RWPE1 (cell line): ENCODE results near the gene CA12.
"Not testable (repeated sequence)": the region's sequence is repeated elsewhere in the genome, so short reads cannot be mapped to it uniquely, and the experiment has no call there.

Experiments
- CTCF ChIA-PET: fragments of 350-600 bp; sonication (Branson Sonifier 250); formaldehyde crosslinking; extraction: SDS; loops from one replicate; lab custom pipeline; 2021; lab: Yijun Ruan, JAX
- POLR2A ChIA-PET: fragments of 400-600 bp; formaldehyde crosslinking; extraction: SDS; loops from one replicate; lab custom pipeline; 2020; ENCODE audit warnings: antibody characterized with exemption; ENCODE audit not compliant: low non-redundant PET; lab: Yijun Ruan, JAX
- DNase-seq: peaks from one replicate; pipeline ENCODE4 v3.0.0; 2012; ENCODE audit warnings: low spot score
- H3K27ac ChIP-seq: fragments of 450-650 bp; 2 replicates; pipeline ENCODE4 v1.5.1; 2017
- CTCF ChIP-seq: fragments of 450-650 bp; conservative IDR thresholded peaks from 2 replicates; pipeline ENCODE4 v1.5.1; 2017; ENCODE audit warnings: low read depth, mild to moderate bottlenecking

The CA12 gene

DNA sequence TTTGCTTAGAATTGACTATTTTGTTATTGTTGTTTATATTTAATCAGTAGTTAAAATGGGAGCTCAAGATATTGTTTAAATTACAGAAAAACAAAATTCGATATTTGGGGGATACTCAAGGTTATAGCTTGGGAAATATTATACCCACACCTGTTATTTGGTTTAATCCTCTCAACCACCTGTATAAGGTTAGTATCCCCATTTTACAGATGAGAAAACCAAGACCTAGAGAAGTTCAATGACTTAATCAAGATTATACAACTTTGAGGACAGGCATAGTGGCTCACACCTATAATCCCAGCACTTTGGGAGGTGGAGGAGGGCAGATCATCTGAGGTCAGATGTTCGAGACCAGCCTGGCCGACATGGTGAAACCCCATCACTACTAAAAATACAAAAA lies 39.8 kb upstream of the CA12 start:
- CTCF ChIA-PET = interaction anchor here (0.7 kb wide), 1 partner anchor 1419 kb away, joined by 5 read pairs; no protein-coding TSS in a partner anchor
- no peak for TF ChIP-seq CTCF
- POLR2A ChIA-PET = no interaction called here
- no peak overlapping the region for H3K27ac ChIP-seq
- DNase-seq = no peak

GRCh38 chr15:63420333-63420747 lies 38.7 kb upstream of the CA12 start:
- H3K27ac ChIP-seq = no peak overlapping the region
- CTCF ChIA-PET = interaction anchor here (0.6 kb wide), 2 partner anchors 22 to 29 kb away, joined by 3 read pairs; no protein-coding TSS in a partner anchor

DNA sequence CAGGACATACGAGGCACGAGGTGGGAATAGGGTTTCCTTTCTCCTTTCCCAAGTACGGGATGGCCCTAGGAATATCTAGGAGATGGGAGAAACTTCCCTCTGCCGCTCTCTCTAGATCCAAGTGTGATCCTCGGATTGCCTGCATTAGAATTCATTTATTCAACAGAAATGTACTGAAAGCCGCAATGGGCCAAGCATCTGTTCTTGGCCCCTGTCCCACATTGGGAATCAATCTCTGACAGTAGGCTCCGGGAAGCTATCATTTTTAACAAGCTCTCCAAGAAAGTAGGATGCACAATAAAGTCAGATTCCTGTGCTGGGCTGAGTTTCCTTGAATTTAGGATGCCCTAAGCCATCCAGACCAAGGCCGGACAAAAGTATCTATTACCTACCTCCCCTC lies 37.2 kb upstream of the CA12 start:
- ChIA-PET CTCF (no interaction called here), POLR2A (no interaction called here)
- no peak overlapping the region for H3K27ac ChIP-seq
- no peak for DNase-seq
- no peak for TF ChIP-seq CTCF

More at GRCh38 chr15:63420333-63420747, 38.7 kb upstream of the CA12 start:
- POLR2A ChIA-PET = no interaction called here
- no peak for DNase-seq
- no peak for TF ChIP-seq CTCF

GRCh38 chr15:63417721-63418120 lies 36.1 kb upstream of the CA12 start:
- no peak for TF ChIP-seq CTCF

DNA sequence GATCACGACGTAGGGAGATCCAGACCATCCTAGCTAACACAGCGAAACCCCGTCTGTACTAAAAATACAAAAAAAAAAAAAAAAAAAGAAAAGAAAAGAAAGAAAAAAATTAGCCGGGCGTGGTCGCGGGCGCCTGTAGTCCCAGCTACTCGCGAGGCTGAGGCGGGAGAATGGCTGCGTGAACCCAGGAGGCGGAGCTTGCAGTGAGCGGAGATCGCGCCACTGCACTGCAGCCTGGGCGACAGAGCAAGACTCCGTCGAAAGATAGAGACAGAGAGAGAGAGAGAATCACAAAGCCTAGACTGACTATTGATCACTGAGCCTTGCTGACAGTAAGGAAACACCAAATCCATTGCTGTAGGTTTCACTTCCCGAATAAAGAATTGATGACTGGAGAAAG lies 35.6 kb upstream of the CA12 start:
- CTCF ChIA-PET = interaction anchor here (0.7 kb wide), 1 partner anchor 163 kb away, joined by 3 read pairs; no protein-coding TSS in a partner anchor
- H3K27ac ChIP-seq, DNase-seq, POLR2A ChIA-PET: not testable (repeated sequence)

More at GRCh38 chr15:63417721-63418120, 36.1 kb upstream of the CA12 start:
- CTCF ChIA-PET = interaction anchor here (0.7 kb wide), 1 partner anchor 162 kb away, joined by 3 read pairs; no protein-coding TSS in a partner anchor
- H3K27ac ChIP-seq = no peak overlapping the region
- no peak for DNase-seq
- POLR2A ChIA-PET = no interaction called here

- ChIA-PET POLR2A (no interaction called here), CTCF (interaction anchor here (0.6 to 1.0 kb wide), 2 partner anchors 12 to 87 kb away, joined by 3 read pairs; no protein-coding TSS in a partner anchor)
- no peak for TF ChIP-seq CTCF
- H3K27ac ChIP-seq = no peak overlapping the region
- DNase-seq = no peak
Observed at GRCh38 chr15:63414474-63415120, 33.0 kb upstream of the CA12 start.

DNA sequence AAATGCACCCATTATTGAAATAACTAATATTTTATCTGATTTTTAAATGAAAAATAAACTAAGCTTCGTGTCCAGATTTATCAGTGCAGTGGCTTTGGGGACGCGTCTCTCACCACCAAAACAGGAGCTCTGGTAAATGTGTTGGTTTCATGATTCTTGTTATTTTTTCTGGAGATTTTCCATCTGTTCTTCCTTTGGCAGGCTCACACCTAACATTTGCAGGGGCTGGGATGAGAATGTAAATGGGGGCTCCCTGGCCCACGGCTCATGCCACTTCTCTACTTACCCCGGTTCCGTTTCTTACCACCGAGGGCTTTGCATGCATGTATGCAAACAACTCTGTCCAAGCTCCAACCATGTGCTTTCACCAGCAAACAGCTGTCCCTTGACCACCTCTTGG lies 30.9 kb upstream of the CA12 start:
- no peak overlapping the region for H3K27ac ChIP-seq
- POLR2A ChIA-PET = no interaction called here
- DNase-seq = no peak
- CTCF ChIA-PET = interaction anchor here (1.0 kb wide), 1 partner anchor 124 kb away, joined by 3 read pairs; no protein-coding TSS in a partner anchor
- no peak for TF ChIP-seq CTCF
